HCT116 (cell line): ENCODE data around the gene CHERP. TPM values are rescaled to one million over a fixed set of nuclear protein-coding genes. Genes with fewer than 3 reads are reported as not detected.

Experiments
- ATAC-seq: fragments of 200-7000 bp; cut with Tn5 transposase; 2 replicates; pipeline ENCODE4 v1.9.1; 2020; ENCODE audit warnings: mild to moderate bottlenecking, moderate library complexity
- BruUV-seq: library from RNA; stranded (reverse); fragments of 400-500 nt; replicated peaks from 2 replicates; lab custom pipeline; 2021; lab: Mats Ljungman, UMichigan
- CTCF ChIA-PET: fragments of 300-600 bp; sonication (Branson Sonifier 250); formaldehyde crosslinking; loops from one replicate; lab custom pipeline; 2021; ENCODE audit warnings: antibody characterized with exemption; lab: Charles Lee
- POLR2A ChIA-PET: fragments of 300-600, 350-600 bp; sonication (Branson Sonifier 250); formaldehyde crosslinking; loops from one replicate; lab custom pipeline; 2021; ENCODE audit warnings: antibody characterized with exemption; lab: Charles Lee
- RAD21 ChIA-PET, 2 experiments: fragments of 300-600 bp; sonication (Branson Sonifier 250); formaldehyde crosslinking; loops; one replicate each; lab custom pipeline; 2023; ENCODE audit warnings: low total read pairs in 2 of 2; ENCODE audit not compliant: uncharacterized antibody in 2 of 2, unreplicated experiment in 2 of 2, low non-redundant PET in 1 of 2; lab: Charles Lee
- DNase-seq: peaks from one replicate; pipeline ENCODE4 v3.0.0-alpha.2; 2010; ENCODE audit warnings: low read depth, low spot score
- H2AFZ ChIP-seq: fragments of 200-600 bp; shearing (Covaris generic), sonication (generic); 2 replicates; pipeline ENCODE4 v1.6.1; 2017; ENCODE audit warnings: low read depth, mixed run types, mixed read lengths, antibody characterized with exemption, low read length; ENCODE audit not compliant: poor library complexity, severe bottlenecking
- H3K27ac ChIP-seq: 2 replicates; pipeline ENCODE4 v1.5.1; 2012; ENCODE audit warnings: low read depth, low read length
- H3K27me3 ChIP-seq: fragments of 200-600 bp; sonication (generic); 2 replicates; pipeline ENCODE4 v1.6.1; 2016; ENCODE audit warnings: mixed run types, low read length, mixed read lengths; ENCODE audit not compliant: insufficient read depth
- H3K36me3 ChIP-seq, 2 experiments: fragments of 200-500 bp in 1 of 2; fragments of 200-600 bp in 1 of 2; sonication (Bioruptor generic) in 1 of 2; sonication (generic) in 1 of 2; 2 replicates each; pipeline versions ENCODE4 v1.5.1 to v1.6.1; 2014 to 2016; ENCODE audit warnings: low read length in 2 of 2, inconsistent platforms in 1 of 2, mixed read lengths in 1 of 2, mixed run types in 1 of 2; ENCODE audit not compliant: insufficient read depth in 2 of 2, control insufficient read depth in 1 of 2
- H3K4me1 ChIP-seq, 2 experiments: fragments of 200-600 bp in 1 of 2; sonication (generic) in 1 of 2; 2 replicates each; pipeline versions ENCODE4 v1.5.1 to v1.6.1; 2012 to 2017; ENCODE audit warnings: low read length in 2 of 2, inconsistent platforms in 1 of 2, mild to moderate bottlenecking in 1 of 2, mixed read lengths in 1 of 2, mixed run types in 1 of 2, moderate library complexity in 1 of 2; ENCODE audit not compliant: insufficient read depth in 2 of 2, control insufficient read depth in 1 of 2
- H3K4me2 ChIP-seq: fragments of 200-600 bp; sonication (generic); 2 replicates; pipeline ENCODE4 v1.6.1; 2017; ENCODE audit warnings: mixed run types, low read length, mixed read lengths
- H3K4me3 ChIP-seq, 2 experiments: fragments of 200-600 bp in 1 of 2; sonication (generic) in 1 of 2; replicated peaks in 1 of 2; 2 replicates each; pipeline ENCODE4 v1.5.1; 2011 to 2016; ENCODE audit warnings: low read length in 2 of 2, control low read depth in 1 of 2, low read depth in 1 of 2, mild to moderate bottlenecking in 1 of 2, mixed read lengths in 1 of 2, mixed run types in 1 of 2
- H3K79me2 ChIP-seq: fragments of 200-600 bp; sonication (generic); 2 replicates; pipeline ENCODE4 v1.6.1; 2017; ENCODE audit warnings: mild to moderate bottlenecking, mixed run types, low read length, moderate library complexity, mixed read lengths; ENCODE audit not compliant: insufficient read depth
- H3K9ac ChIP-seq: fragments of 200-600 bp; sonication (generic); 2 replicates; pipeline ENCODE4 v1.6.1; 2016; ENCODE audit warnings: low read length, mixed read lengths
- H3K9me2 ChIP-seq: fragments of 200-600 bp; sonication (generic), shearing (Covaris generic); 2 replicates; pipeline ENCODE4 v1.6.1; 2017; ENCODE audit warnings: mixed run types, mild to moderate bottlenecking, moderate library complexity; ENCODE audit not compliant: insufficient read depth
- H3K9me3 ChIP-seq, 2 experiments: fragments of 200-500 bp in 1 of 2; fragments of 200-600 bp in 1 of 2; sonication (Bioruptor generic) in 1 of 2; sonication (generic) in 1 of 2; 2 replicates each; pipeline ENCODE4 v1.6.1; 2014 to 2017; ENCODE audit warnings: low read length in 2 of 2, mixed read lengths in 2 of 2, inconsistent platforms in 1 of 2, low read depth in 1 of 2, mild to moderate bottlenecking in 1 of 2, mixed run types in 1 of 2, moderate library complexity in 1 of 2; ENCODE audit not compliant: control insufficient read depth in 1 of 2, insufficient read depth in 1 of 2
- H4K20me1 ChIP-seq: fragments of 200-600 bp; sonication (generic), shearing (Covaris generic); 2 replicates; pipeline ENCODE4 v1.6.1; 2017; ENCODE audit warnings: mixed run types, mild to moderate bottlenecking, moderate library complexity; ENCODE audit not compliant: insufficient read depth
- ATF3 ChIP-seq: IDR thresholded peaks from 2 replicates; pipeline ENCODE4 v1.6.1; 2012
- CBX3 ChIP-seq: IDR thresholded peaks from 2 replicates; pipeline ENCODE4 v1.6.1; 2012; ENCODE audit warnings: low read depth
- CEBPB ChIP-seq: IDR thresholded peaks from 2 replicates; pipeline ENCODE4 v1.6.1; 2012; ENCODE audit warnings: low read depth
- CTCF ChIP-seq, 3 experiments: fragments of 200-600 bp in 1 of 3; sonication (generic) in 1 of 3; IDR thresholded peaks in 2 of 3; conservative IDR thresholded peaks in 1 of 3; 2 replicates each; pipeline ENCODE4 v1.5.1; 2012 to 2017; ENCODE audit warnings: low read depth in 2 of 3, low read length in 2 of 3, antibody characterized with exemption in 1 of 3, borderline replicate concordance in 1 of 3, control low read depth in 1 of 3, mild to moderate bottlenecking in 1 of 3, mixed read lengths in 1 of 3, mixed run types in 1 of 3, moderate library complexity in 1 of 3; ENCODE audit not compliant: insufficient read depth in 1 of 3
- EGR1 ChIP-seq: IDR thresholded peaks from 2 replicates; pipeline ENCODE4 v1.6.1; 2012; ENCODE audit warnings: low read depth
- EZH2 ChIP-seq: fragments of 200-600 bp; sonication (generic); IDR thresholded peaks from 2 replicates; pipeline ENCODE4 v1.6.1; 2017; ENCODE audit warnings: antibody characterized with exemption, mixed run types
- FOSL1 ChIP-seq: IDR thresholded peaks from 2 replicates; pipeline ENCODE4 v1.6.1; 2012; ENCODE audit warnings: low read depth
- JUND ChIP-seq: IDR thresholded peaks from 2 replicates; pipeline ENCODE4 v1.6.1; 2012
- MAX ChIP-seq: IDR thresholded peaks from 2 replicates; pipeline ENCODE4 v1.6.1; 2012
- POLR2A ChIP-seq: IDR thresholded peaks from 2 replicates; pipeline ENCODE4 v1.7.0; 2011; ENCODE audit warnings: borderline replicate concordance; ENCODE audit not compliant: insufficient read depth, insufficient read length; ENCODE audit errors: extremely low read depth
- RAD21 ChIP-seq: IDR thresholded peaks from 2 replicates; pipeline ENCODE4 v1.6.1; 2012; ENCODE audit warnings: low read depth, mild to moderate bottlenecking
- REST ChIP-seq: IDR thresholded peaks from 2 replicates; pipeline ENCODE4 v1.6.1; 2012; ENCODE audit warnings: low read depth
- SIN3A ChIP-seq: IDR thresholded peaks from 2 replicates; pipeline ENCODE4 v1.6.1; 2012; ENCODE audit warnings: low read depth
- YY1 ChIP-seq: IDR thresholded peaks from 2 replicates; pipeline ENCODE4 v1.6.1; 2011; ENCODE audit warnings: low read length, low read depth, moderate library complexity, mild to moderate bottlenecking; ENCODE audit not compliant: insufficient replicate concordance; ENCODE audit errors: extremely low read depth
- ZBTB33 ChIP-seq: IDR thresholded peaks from 2 replicates; pipeline ENCODE4 v1.6.1; 2011; ENCODE audit warnings: mild to moderate bottlenecking, low read length, moderate library complexity; ENCODE audit not compliant: insufficient replicate concordance; ENCODE audit errors: extremely low read depth
- ZFX ChIP-seq: fragments of 450-650 bp; IDR thresholded peaks from 2 replicates; pipeline ENCODE4 v1.6.1; 2017
- ZNF274 ChIP-seq: fragments of 200-500 bp; sonication (Bioruptor generic); IDR thresholded peaks from 2 replicates; pipeline ENCODE4 v1.6.1; 2014; ENCODE audit warnings: mild to moderate bottlenecking, low read depth, low read length, inconsistent platforms
- intact Hi-C: fragments of 100-400 bp; cut with micrococcal nuclease; formaldehyde crosslinking; loops from 2 replicates; pipeline ENCODE4 v1.10.0; 2022
- total RNA-seq: library from RNA; stranded (reverse); gene quantifications from one replicate; pipeline ENCODE4 v1.2.1, GENCODE V29; 2021; ENCODE audit not compliant: unreplicated experiment

Gene CHERP
- total RNA-seq, 1 experiment from 2014 or later, result 65.8 TPM

- no peak overlapping the region for H3K4me3 ChIP-seq
- TF ChIP-seq ZNF274 (no peak), RAD21 (no peak), CEBPB (no peak), FOSL1 (no peak), EZH2 (no peak), POLR2A (no peak), CBX3 (no peak), ZFX (no peak), SIN3A (no peak), CTCF (IDR thresholded peaks at IDR 0.05 in 2 of 3, conservative IDR thresholded peaks at IDR 0.05 in 1 of 3; ENCODE audit: borderline replicate concordance in 1 of 3, insufficient read depth in 1 of 3, low read depth in 2 of 3, low read length in 2 of 3) (no peak), ATF3 (no peak), REST (no peak), JUND (no peak), MAX (no peak), YY1 (no peak), ZBTB33 (no peak), EGR1 (no peak)
- no TSS peak for BruUV-seq
- H3K9ac ChIP-seq, result no peak overlapping the region
- H3K9me2 ChIP-seq, result no peaks in the 10 kb centered on the region
- H3K36me3 ChIP-seq, result peaks cover under 1 to 5% of the 10 kb centered on the region in 2 experiments; a peak in 1 of 4 replicates
- ATAC-seq (no peak), DNase-seq (no peak)
- intact Hi-C loops, result no loop called here
- POLR2A ChIA-PET, result no interaction called here
- no peak overlapping the region for H3K27ac ChIP-seq
- H3K27me3 ChIP-seq, result no peaks in the 10 kb centered on the region
- RAD21 ChIA-PET, result no interaction called here
- H3K4me1 ChIP-seq, result peaks cover 13 to 26% of the 10 kb centered on the region in 2 experiments
- CTCF ChIA-PET, result no interaction called here
- no peak overlapping the region for H3K4me2 ChIP-seq
- H4K20me1 ChIP-seq, result no peaks in the 10 kb centered on the region
- H2AFZ ChIP-seq, result no peak overlapping the region
- H3K79me2 ChIP-seq, result peaks cover 99% of the 10 kb centered on the region
- H3K9me3 ChIP-seq, result no peaks in the 10 kb centered on the region
These were observed 40.4 kb upstream of the CHERP start for GRCh38 chr19:16582486-16583261.
